Stimulated activated CD4-positive, alpha-beta T cell treated with anti-CD3 and anti-CD28 coated beads, Interleukin-1b, Interleukin-23, amount 100 ng/mL, for 48 hours (primary cell): ENCODE data around the gene ZNF286A.
A peak's percentile ranks its signal among the peaks of the same experiment; 100 is the strongest.
"Not testable (repeated sequence)": the region's sequence is repeated elsewhere in the genome, so short reads cannot be mapped to it uniquely, and the experiment has no call there.

Experiments used
- DNase-seq: peaks from one replicate; pipeline ENCODE4 v3.0.0-alpha.2; 2020

The ZNF286A gene

DNA sequence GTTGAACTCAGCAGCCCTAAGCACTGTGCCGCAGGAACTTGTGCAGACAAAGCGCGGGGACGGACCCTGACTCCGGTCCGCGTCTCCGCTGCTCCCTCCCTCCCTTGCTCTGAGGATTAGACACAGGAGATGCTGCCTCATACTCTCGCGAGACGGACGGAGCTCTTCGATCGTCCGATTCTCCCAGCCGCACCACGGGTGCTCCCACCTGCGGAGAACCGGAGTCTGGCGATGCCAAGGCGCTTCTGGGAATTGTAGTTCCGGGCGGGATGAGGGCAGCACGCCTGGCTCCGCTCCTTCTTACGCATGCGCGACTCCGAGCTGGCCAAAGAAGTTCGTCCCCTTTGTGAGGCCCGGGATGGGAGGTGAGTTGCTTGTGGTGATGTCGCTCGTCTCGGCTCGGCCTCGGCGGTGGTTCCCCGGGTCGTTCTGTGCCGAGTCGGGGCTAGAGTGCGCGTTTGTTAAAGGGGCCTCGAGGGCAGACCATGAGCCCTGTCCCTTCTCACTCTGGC, at the start of gene ZNF286A:
ZNF286A (plus strand) TSS at position 340 of the 512 bp plus-strand sequence. CDS start 578 bp downstream, outside the sequence.
- DNase-seq = peak; percentile 99

DNA sequence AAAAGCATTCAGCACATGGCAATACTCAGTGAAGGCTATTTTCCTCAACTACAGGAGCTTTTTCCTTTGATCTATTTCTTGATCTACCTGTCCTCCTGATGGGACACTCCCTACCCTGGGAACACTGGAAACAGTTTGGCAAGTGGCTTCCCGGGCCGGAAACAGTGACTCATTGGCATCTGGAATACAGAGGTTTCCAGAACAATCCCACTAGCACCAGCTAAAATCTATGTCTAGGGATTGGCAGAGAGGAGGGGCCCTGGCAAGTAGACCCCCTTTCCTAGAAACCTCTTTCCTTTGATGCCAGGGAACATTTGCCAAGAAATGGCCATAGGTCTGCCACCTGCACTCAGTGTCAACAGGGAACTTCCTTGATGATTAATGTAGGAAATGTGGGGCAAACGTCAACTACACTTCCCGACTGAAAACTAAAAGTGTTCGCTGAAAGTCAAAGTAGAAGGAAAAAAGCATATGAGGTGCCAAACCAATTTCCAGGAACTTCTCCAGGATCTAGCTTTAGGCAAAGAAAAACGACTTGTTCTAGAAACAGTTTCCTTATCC, 49.6 kb upstream of the ZNF286A start:
- no peak for DNase-seq

DNA sequence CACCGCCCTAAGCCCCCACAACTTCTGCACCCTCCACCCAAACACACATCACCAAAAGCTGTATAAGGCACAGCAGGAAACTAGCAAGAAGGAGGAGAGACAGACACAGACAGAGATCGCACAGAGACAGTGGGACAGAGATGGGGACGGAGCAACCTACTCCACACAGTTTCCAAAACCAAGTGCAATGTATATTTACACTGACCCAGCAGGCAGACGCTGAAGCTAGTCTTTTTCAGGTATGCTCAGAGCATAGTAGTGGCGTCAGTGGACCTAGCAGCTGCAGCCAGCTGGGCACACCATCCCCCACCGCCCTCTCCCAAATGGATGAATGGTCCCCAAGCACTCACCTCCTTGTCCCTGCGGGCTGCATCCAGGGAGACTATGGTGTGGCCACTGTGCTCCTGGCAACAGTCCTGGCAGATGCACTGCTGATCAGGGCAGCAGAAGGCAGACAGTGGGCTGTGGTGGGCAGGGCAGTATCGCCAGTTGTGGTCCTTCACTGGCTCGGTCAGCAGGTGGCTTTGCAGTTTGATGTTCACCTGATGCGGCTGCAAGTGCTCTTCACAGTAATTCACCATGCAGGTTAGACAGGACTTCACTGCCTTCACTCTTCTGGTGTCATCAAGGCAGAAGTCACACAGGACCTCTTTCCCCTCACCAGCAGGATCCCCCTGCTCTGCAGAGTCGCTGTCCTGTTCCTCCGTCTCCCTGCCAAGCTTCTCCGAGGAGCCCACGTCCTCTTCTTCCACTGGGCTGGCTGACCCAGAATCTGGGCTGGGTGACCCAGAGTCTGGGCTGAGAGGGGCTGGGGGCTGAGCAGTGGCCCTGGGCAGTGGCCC, 48.6 kb upstream of the ZNF286A start:
- DNase-seq = no peak

DNA sequence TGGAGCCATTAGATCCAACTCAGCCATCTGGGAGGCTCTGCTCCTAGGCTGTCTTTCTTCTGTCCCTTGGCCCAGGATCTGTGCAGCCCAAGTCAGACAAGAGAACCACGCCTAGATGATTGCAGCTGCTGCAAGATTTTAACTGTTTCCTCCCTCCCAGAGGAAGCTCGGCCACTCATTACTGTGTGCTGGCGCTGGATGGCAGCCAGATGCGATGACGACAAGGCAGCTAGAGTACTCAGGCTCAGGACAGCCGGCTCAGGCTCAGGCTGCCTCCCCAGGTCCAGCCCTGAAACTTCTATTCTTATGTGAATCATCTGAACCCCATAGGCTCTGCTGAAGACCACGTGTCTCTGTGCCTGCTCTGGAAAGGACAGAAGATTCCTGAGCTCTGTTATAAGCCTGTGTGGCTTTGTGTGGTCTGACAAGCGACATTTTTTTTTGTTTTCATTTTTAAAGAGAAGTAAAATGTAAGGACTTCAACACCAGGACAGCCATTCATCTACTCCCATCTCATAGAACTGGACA, 47.9 kb upstream of the ZNF286A start:
- peak; percentile 23 for DNase-seq

DNA sequence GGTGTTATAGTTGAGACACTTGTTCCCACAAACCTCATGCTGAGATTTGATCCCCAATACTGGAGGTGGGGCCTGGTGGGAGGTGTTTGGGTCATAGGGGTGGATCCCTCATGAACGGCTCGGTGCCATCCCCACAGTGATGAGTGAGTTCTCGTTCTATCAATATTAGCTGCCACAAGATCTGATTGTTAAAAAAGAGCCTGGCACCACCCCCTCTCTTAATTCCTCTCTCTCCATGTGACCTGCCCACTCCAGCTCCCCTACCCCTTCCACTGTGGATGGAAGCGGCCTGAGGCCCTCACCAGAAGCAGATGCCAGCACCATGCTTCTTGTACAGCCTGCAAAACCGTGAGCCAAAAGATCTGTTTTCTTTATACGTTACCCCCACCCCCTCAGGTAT, 46.6 kb upstream of the ZNF286A start:
- DNase-seq = no peak

DNA sequence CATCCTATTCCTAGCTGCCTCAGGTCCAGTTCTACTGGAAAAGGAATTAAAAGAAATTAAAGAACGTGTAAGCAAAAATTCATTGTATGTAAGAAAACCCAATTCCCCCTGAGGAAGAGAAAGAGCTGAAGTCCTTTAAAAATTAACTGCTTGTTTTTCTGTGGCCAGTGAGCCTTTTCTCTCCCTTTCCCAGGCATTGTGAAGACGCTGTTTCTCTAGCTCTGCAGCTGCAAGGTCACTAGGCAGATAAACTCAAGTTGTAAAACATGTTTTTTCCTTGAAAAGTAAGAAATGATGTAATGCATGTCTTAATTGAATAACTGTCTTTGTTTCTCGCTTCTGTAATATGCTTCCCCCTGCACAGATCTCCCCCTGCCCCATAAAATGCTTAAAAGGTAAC, 45.2 kb upstream of the ZNF286A start:
- DNase-seq = not testable (repeated sequence)

DNA sequence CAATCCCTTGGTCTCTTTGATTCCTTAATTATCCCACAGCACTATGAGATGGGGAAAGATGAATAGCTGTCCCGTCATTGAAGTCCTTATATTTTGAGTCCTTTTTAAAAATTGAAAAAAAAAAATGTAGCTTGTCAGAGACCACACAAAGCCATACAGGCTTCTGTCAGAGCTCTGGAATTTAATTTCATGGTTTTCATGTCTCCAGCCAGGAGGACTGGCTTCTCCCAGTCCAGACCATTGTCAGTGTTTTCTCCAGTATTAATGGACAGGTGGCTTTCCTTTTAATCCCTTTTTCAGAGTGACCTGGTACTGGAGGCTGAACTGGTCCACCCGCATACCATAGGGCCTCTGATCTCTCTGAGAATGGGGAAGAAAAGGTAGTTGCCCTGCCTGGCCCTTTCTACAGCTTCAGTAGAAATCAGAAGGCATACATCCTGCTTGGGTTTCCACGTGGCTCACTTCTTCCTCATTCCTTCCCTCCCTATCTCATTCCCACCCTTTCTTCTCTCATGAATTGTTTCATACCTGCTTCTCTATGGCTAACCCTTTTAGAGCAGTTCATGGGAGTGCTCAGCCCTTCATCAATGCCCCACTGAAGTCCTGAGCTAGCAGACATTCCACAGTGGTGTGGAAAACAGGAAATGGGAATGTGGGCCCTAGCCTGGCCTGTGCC, 44.5 kb upstream of the ZNF286A start:
- DNase-seq = no peak

DNA sequence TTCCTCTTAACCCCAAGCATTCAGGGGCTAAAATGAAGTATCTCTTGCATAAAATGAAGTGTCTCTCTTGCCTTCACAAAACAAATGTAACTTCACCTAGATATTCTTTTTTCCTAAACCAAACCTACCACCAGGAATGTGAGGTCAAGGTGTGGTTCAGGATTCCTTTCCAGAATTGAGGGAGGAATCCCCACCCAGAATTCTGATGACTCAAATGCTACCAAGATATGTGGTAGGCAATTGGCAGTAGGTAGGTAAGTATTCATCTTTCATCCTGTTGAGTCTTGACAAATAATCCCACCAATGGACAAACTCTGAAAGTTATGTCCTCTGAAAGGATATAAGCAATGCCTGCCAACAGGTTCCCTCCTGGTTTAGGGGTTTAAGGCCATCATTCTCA, 41.7 kb upstream of the ZNF286A start:
- DNase-seq = no peak

DNA sequence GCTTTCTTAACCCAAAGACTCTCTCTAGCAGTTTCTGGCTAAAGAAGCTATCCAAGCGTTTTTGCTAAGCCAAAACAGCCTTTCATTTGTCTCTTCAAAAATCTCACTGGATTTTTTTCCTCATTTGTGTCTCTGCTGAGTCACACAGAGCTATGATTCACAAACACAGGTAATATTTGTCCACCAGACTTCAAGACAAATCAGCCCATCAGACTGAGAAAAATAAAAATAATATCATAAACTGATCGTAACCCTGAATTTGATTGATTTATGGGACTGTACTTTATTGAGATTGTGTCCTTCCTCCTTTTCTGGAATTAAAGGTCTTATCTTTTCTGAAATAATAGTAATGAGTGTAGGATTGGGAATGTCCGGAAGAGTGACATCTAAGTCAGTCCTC, 41.3 kb upstream of the ZNF286A start:
- no peak for DNase-seq

DNA sequence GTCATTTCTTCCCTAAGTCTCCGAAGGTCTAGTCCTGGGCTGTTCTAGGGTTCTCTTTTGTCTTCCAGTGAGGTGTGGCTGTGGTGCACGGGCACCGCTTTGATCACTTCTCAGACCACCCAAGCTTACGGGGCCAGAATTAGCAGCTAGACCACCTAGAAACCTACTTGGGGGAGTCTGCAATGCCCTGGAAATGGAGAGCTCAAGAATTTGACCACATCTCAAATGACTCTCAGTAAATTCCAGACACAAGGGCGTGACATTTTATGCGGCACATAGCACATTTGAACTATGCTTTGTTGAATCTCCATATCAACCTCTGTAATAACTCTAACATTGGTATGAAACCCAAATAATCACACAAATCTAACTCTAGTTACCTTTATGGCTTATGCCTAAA, 40.3 kb upstream of the ZNF286A start:
- DNase-seq = no peak

DNA sequence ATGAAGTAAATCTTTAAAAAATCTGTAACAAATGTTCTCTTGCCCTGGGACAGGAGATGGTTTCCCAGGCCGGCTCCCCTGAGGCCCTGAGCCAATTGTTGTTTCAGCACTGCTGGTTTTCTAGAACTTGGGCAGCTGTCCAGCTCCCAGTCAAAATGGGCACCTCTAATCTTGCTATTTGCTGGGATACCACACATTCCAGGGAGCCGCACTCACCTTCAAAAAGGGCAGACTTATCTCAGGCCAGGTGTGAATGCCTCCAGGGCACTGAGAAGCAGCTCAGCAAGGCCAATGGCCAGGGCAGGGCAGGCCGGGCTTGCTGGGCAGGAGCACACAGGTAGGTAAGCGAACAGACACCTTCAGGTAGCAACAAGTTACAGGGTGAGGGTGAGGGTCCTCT, 39.9 kb upstream of the ZNF286A start:
- no peak for DNase-seq

DNA sequence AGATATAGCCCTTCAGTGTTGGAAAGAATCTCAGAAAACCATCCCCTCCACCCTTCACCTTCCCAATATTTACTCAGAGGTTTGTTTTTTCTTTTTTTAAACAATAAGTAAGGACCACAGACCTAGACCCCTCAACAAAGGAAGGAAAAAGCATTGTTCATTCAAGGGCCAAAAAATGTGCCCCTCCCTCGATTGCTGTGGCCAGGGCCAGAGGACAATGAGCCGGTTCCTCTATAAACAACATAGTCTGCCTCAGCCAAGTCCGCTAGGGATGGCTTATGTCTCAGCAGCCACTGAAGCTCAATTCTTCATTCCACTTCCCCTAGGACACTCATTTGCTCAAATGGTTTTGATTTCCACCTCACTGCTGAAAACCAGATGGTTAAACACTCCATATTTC, 39.5 kb upstream of the ZNF286A start:
- DNase-seq = no peak

DNA sequence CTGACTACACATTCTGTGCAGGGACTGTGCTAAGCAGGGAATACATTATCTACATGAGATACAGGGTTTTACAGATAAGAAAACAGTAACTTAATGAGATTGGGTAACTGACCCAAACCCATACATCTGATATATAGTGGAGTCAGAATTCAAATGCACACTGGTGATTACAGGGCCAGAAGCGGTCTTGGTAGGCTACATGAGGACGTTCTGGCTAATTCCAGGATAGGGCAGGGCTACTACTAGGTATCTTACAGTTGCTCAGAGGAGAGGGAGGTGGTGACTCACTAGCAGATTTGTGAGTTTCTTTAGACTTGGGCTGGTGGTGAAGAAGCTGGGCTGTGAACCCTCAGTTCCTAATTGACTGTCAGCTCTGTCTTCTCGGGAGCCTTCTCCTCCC, 36.9 kb upstream of the ZNF286A start:
- no peak for DNase-seq

DNA sequence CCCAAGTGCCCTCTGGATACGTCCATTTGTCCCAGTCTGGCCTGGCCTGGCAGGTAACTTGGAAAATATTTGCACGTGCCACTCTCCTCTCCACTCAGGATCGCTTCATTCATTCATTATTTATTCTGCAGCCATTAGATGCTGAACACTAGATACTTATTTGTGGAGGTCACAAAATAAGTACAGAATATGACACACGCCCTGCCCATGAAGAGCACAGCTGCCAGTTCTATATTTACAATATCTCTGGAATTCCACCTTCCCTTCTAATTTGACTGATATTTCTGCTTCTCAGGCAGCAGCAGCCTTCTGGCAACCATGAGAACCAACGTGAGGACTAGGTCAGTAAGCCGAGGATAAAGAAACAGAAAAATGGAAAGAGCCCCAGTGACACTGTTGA, 36.4 kb upstream of the ZNF286A start:
- DNase-seq = no peak

DNA sequence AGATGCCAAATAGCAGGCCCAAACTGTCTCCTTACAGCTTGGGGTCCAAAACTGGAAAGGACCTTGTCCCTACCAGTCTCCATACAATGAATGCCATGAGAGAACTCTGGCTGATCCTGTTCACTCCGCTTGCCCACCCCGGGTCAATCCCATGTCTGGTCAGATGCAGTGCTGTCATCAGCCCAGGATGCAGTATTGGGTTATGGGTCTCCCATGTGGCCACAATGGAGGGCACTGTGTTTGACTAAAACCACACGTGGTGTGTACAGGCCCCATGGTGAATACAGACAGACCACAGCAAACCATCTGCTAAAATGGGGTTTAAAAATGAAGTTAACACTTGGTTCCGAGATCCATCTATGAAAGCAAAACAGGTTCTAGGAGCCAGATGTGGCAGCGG, 35.9 kb upstream of the ZNF286A start:
- no peak for DNase-seq

DNA sequence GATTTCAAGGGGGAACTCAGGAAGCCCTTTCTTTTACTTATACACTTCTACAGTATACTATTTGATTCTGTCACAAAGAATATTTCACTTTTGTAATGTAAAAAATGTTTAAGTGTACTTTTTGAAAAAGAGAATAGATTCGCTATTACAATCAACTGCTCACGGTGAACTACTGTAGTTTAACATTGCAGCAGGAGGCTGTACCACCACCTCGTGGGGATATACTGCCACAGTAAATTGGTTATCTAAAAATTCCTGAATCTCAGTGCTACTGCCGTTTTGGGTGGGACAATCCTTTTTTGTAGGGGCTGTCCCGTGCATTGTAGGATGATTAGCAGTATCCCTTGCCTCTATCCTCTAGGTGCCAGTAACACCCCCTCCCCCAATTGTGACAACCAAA, 30.0 kb upstream of the ZNF286A start:
- DNase-seq = not testable (repeated sequence)

DNA sequence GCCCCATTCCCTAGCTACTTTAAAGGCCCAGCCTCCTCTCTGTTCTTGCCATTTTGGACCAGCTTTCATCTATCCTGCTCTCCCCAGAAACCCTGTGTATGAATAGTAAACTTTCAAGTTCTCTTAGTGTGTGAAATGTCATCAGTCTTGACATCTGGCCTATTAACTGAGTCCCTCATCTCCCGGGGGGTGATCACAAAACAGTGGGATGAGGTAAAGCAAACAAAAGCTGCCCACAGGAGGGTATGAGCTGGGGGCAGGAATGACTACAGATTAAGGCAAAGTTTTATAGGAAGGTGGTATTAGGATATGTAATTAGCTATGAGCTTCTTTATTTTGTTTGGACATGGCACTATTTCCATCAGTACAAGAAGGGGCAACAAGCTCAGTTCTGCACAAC, 24.9 kb upstream of the ZNF286A start:
- not testable (repeated sequence) for DNase-seq

DNA sequence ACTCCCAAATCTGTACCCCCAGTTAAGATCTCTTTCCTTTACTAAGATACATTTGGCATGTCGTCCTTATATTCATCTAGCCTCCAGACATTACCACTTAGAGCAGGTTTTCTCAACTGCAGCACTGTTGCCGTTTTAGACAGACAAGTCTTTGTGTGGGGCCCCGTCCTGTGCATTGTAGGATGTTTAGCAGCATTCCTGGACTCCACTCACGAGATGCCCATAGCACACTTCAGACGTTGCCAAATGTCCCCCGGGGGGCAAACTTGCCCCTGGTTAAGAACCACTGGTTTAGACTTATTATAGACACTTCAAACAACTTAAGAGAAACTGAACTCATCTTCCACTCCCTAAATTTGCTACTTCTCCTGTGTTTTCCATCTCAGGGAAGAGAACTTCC, 23.6 kb upstream of the ZNF286A start:
- not testable (repeated sequence) for DNase-seq

DNA sequence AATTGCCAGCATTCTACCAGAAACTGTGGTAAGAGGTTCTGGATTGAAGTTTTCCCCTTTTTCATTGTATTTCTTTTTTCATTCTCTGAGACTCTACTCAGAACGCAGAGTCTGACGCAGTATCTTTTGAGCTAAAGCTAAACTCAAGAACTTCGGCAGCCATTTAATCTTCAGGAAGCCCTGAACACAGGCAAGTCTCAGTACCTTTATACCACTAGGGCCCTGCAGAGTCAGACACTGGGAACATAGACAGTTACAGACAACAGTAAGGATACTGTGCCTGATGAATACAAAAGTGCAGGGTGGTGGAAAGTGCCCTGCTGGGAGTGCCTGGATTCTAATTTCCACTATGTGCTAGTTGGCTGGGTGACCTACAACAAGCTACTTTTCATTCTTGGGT, 16.4 kb upstream of the ZNF286A start:
- DNase-seq = not testable (repeated sequence)

DNA sequence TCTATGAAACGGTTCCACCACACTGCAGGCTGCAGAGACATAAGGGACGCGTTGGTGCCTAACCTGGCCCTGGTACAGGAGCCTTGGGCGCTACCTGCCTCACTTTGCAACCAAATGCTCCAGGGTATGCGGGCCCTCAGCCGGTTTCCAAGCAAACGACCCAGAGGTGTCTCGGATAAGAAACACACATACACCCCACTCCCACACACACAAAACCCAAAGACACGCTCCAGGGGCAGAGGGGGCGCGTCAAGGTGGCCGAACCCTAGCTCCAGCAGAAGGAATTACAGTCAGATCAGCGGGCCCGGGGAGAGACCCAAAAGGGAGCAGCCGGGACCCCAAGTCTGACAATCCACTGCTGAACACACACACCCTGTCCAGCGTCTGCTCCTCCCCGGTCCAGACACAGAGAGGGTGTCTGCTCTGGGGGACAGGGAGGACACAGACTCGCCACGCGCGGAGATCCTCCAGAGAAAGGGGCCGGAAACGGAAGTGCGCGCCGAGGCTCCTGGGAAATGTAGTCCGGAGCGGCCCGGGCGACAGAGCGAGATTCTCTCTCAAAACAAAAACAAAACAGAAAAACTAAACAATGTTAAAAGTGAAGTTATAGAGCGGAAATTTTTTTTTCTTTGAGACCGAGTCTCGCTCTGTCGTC, 15.6 kb upstream of the ZNF286A start, which contains the start of gene TRIM16:
TRIM16 (minus strand) TSS at position 488 of the 655 bp plus-strand sequence. CDS start 32,702 bp downstream, outside the sequence.
- DNase-seq = peak; percentile 75

DNA sequence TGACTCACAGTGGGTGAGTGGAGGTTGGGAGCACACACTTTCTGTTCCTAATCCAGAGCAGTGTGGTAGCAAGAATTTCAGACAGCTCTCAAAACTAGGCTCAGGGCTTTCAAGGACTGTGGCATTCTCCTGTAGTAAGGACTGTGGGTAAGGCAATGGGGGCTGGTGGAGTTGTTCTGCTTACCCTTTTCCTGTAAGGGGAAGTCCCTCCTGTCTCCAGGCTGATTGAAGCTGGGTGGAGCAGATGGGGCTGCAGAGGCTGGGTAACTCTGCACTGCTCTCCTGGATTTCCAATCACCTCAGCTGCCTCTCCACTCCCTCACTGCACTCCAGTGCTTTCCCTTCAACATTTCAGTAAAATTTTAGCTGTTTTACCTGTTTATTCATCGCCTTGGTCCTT, 12.1 kb upstream of the ZNF286A start:
- DNase-seq = not testable (repeated sequence)

DNA sequence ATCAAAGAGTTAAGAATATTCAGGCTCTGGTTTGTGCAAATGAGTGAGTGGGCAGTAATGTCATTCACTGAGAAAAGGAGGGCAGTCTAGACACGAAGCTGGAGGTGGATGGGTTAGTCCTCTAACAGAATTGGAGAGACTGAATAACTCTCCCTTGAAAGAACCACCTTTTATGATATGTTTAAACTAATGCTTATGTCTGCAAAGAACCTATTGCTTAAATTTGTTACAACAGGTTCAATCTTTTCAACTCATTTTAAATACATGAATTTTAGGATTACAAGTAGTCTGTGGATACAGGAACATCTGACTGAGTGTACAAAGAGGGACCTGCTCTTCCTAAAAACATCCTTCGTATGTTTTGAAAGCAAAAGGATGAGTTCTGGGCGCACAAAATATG, 585 bp upstream of the ZNF286A start:
- not testable (repeated sequence) for DNase-seq

DNA sequence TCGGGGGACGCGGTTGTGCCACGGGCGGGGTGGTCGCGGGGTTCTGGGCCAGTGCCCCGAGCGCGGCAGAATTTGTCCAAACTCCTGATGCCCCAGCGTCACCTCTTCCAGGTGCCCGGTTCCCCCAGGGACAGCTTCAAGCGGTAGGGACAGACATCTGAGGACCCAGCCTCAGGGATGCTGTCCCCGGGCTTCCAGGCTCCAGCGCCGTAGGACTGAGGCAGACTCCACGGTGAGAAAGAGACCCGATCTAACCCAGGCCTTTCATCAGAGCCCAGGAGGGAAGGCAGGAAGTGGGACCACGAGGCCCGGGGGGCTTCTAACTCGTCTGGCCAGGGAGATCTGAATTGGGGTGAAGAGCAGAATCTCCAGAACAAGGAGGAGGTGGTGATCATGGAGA, 385 bp downstream of the ZNF286A start:
- DNase-seq = not testable (repeated sequence)
